ENCODE results near the gene F8. TPM values are rescaled to one million over a fixed set of nuclear protein-coding genes. Genes with fewer than 3 reads are reported as not detected.
A peak's percentile ranks its signal among the peaks of the same experiment; 100 is the strongest.

Gene F8
- total RNA-seq, 3 donors from 2014 or later, result 1.3 to 2.4 (median 1.5) TPM

- ATAC-seq, result no peak
- H3K4me3 Mint-ChIP-seq, result no peak overlapping the region
- no peaks in the 10 kb centered on the region for H3K36me3 Mint-ChIP-seq (ENCODE audit: insufficient read depth)
- peaks cover 17% of the 10 kb centered on the region for H3K4me1 Mint-ChIP-seq (ENCODE audit: low read depth)
- no peak for DNase-seq
- no peaks in the 10 kb centered on the region for H3K9me3 Mint-ChIP-seq
- H3K27me3 Mint-ChIP-seq (ENCODE audit: low read depth), result no peaks in the 10 kb centered on the region
These were observed 227.5 kb downstream of the F8 start for GRCh38 chrX:154795016-154795415.

- Mint-ChIP-seq H3K4me1 (ENCODE audit: low read depth) (peaks cover 4% of the 10 kb centered on the region), H3K36me3 (ENCODE audit: insufficient read depth) (no peaks in the 10 kb centered on the region), H3K4me3 (no peak overlapping the region), H3K9me3 (no peaks in the 10 kb centered on the region), H3K27me3 (ENCODE audit: low read depth) (no peaks in the 10 kb centered on the region)
- DNase-seq (no peak), ATAC-seq (no peak)
These were observed 229.3 kb downstream of the F8 start for GRCh38 chrX:154793084-154793795.

- no peak for DNase-seq
- ATAC-seq, result peak in 1 of 2 donors; percentile 21
- no peaks in the 10 kb centered on the region for H3K9me3 Mint-ChIP-seq
- no peaks in the 10 kb centered on the region for H3K27me3 Mint-ChIP-seq (ENCODE audit: low read depth)
- no peak overlapping the region for H3K4me3 Mint-ChIP-seq
- peaks cover under 1% of the 10 kb centered on the region for H3K4me1 Mint-ChIP-seq (ENCODE audit: low read depth)
- no peaks in the 10 kb centered on the region for H3K36me3 Mint-ChIP-seq (ENCODE audit: insufficient read depth)
These were observed 230.6 kb downstream of the F8 start for GRCh38 chrX:154791939-154792338.

GRCh38 chrX:154791467-154791866 lies 231.1 kb downstream of the F8 start:
- H3K4me3 Mint-ChIP-seq, result no peak overlapping the region
- DNase-seq (no peak), ATAC-seq (no peak)
- no peaks in the 10 kb centered on the region for H3K9me3 Mint-ChIP-seq
- no peaks in the 10 kb centered on the region for H3K36me3 Mint-ChIP-seq (ENCODE audit: insufficient read depth)
- no peaks in the 10 kb centered on the region for H3K4me1 Mint-ChIP-seq (ENCODE audit: low read depth)
- no peaks in the 10 kb centered on the region for H3K27me3 Mint-ChIP-seq (ENCODE audit: low read depth)

Other genes starting within 250 kb of the F8 start
- gene MPP1, start 217.2 kb downstream of the F8 start, total RNA-seq, result 1 to 10 TPM; 8.0 to 8.8 (median 8.0) TPM
- gene SMIM9, start 188.1 kb downstream of the F8 start, total RNA-seq, result not detected
- gene F8A1, start 136.4 kb downstream of the F8 start, total RNA-seq, result 10 to 100 TPM; 44.3 to 64.1 (median 54.8) TPM
- 100 to 1,000 TPM; 114 to 124 (median 116) TPM for gene FUNDC2, start 4.1 kb upstream of the F8 start, total RNA-seq
- 1 to 10 TPM; 1.1 to 2.7 (median 1.6) TPM for gene CMC4, start 48.4 kb upstream of the F8 start, total RNA-seq
- gene MTCP1, start 48.4 kb upstream of the F8 start, total RNA-seq, result 1 to 10 TPM; 3.4 to 5.5 (median 5.1) TPM
- gene BRCC3, start 48.8 kb upstream of the F8 start, total RNA-seq, result 10 to 100 TPM; 21.7 to 25.6 (median 23.1) TPM
- 10 to 100 TPM; 83.6 to 88.2 (median 86.5) TPM for gene VBP1, start 193.7 kb upstream of the F8 start, total RNA-seq
- gene RAB39B, start 241.8 kb upstream of the F8 start, total RNA-seq, result 1 to 10 TPM; 8.1 to 9.6 (median 8.4) TPM